A549 (cell line): ENCODE results near the gene POLRMT.
"Not testable (repeated sequence)": the region's sequence is repeated elsewhere in the genome, so short reads cannot be mapped to it uniquely, and the experiment has no call there.

ENCODE experiments used
- CTCF ChIP-seq: fragments of >200 bp; sonication (Bioruptor Twin); formaldehyde crosslinking; IDR thresholded peaks from 3 replicates; pipeline ENCODE4 v1.5.1; 2016
- HDAC2 ChIP-seq: fragments of 200-600 bp; sonication (generic); IDR thresholded peaks from 2 replicates; pipeline ENCODE4 v1.6.1; 2016
- JUN ChIP-seq, 2 experiments: fragments of >200 bp; sonication (Bioruptor Twin); formaldehyde crosslinking; IDR thresholded peaks; 2 replicates in 1 of 2; 3 replicates in 1 of 2; pipeline ENCODE4 v1.6.1; 2016 to 2017
- NFE2L2 ChIP-seq: fragments of 150-350 bp; conservative IDR thresholded peaks from 2 replicates; pipeline ENCODE4 v1.6.1; 2014; ENCODE audit warnings: low read length
- POLR2A ChIP-seq: IDR thresholded peaks from 2 replicates; pipeline ENCODE4 v1.6.1; 2012; ENCODE audit warnings: mild to moderate bottlenecking, low read length
- POLR2AphosphoS2 ChIP-seq: conservative IDR thresholded peaks from 2 replicates; pipeline ENCODE4 v1.6.1; 2012; ENCODE audit warnings: low read length, improper control_type of control experiment, inconsistent platforms
- RAD21 ChIP-seq, 2 experiments: fragments of >200 bp in 1 of 2; sonication (Bioruptor Twin) in 1 of 2; formaldehyde crosslinking in 1 of 2; IDR thresholded peaks in 1 of 2; conservative IDR thresholded peaks in 1 of 2; 2 replicates in 1 of 2; 3 replicates in 1 of 2; pipeline ENCODE4 v1.6.1; 2012 to 2018; ENCODE audit warnings: inconsistent platforms in 1 of 2
- TF ChIP-seq, protein P1 (sequence below): fragments of 450-650 bp; IDR thresholded peaks from 2 replicates; pipeline ENCODE4 v1.6.1; 2014; ENCODE audit warnings: antibody characterized with exemption

- not testable (repeated sequence) for TF ChIP-seq CTCF; JUN (IDR thresholded peaks at IDR 0.05); RAD21 (conservative IDR thresholded peaks at IDR 0.05 in 1 of 2, IDR thresholded peaks at IDR 0.05 in 1 of 2); HDAC2; POLR2A; NFE2L2; POLR2AphosphoS2
- TF ChIP-seq, protein P1, sequence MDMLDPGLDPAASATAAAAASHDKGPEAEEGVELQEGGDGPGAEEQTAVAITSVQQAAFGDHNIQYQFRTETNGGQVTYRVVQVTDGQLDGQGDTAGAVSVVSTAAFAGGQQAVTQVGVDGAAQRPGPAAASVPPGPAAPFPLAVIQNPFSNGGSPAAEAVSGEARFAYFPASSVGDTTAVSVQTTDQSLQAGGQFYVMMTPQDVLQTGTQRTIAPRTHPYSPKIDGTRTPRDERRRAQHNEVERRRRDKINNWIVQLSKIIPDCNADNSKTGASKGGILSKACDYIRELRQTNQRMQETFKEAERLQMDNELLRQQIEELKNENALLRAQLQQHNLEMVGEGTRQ: not testable (repeated sequence)
Measured at GRCh38 chr19:629515-629914, 3.8 kb downstream of the POLRMT start.
